NB4 (cell line): Measurements from ENCODE around the gene TSHZ2.

Experiments
- CTCF ChIP-seq: IDR thresholded peaks from one replicate; pipeline ENCODE4 v1.5.1; 2012; ENCODE audit warnings: low read depth, low read length
- MAX ChIP-seq: IDR thresholded peaks from 2 replicates; pipeline ENCODE4 v1.6.1; 2011; ENCODE audit warnings: low read depth, low read length
- MYC ChIP-seq: IDR thresholded peaks from 2 replicates; pipeline ENCODE4 v1.6.1; 2011; ENCODE audit warnings: low read depth, low read length
- POLR2A ChIP-seq: IDR thresholded peaks from 2 replicates; pipeline ENCODE4 v1.6.1; 2011; ENCODE audit warnings: mild to moderate bottlenecking; ENCODE audit not compliant: insufficient read length; ENCODE audit errors: extremely low read depth

GRCh38 chr20:53301869-53302268 lies 329.7 kb downstream of the TSHZ2 start:
- no peak for TF ChIP-seq CTCF
- no peak for TF ChIP-seq MAX
- TF ChIP-seq POLR2A, result no peak
- TF ChIP-seq MYC, result no peak
